ENCODE measurements around the gene CLK2. TPM values are rescaled to one million over a fixed set of nuclear protein-coding genes. Genes with fewer than 3 reads are reported as not detected.

CLK2 gene
- total RNA-seq (2021; ENCODE audit: unreplicated experiment) = 72.6 TPM
- 59.5 and 63.3 TPM in 2 replicates for polyA plus RNA-seq (2012)
- percentile 91 among the genes with signal in this experiment for Bru-seq, nascent RNA
- percentile 92 among the genes with signal in this experiment for BruChase-seq, experiment 1, labeled RNA remaining after a 6-hour chase
- BruChase-seq, experiment 2, labeled RNA remaining after a 2-hour chase = percentile 94 among the genes with signal in this experiment
- long read RNA-seq, transcript CLK2-201 (13 exons, 2,120 nt) = minor isoform, 9 of 128 reads
- long read RNA-seq, transcript CLK2-203 (13 exons, 2,166 nt) = major isoform, 35 of 128 reads
- long read RNA-seq, transcript CLK2-205 (12 exons, 1,885 nt) = minor isoform, 5 of 128 reads
- long read RNA-seq, transcript CLK2-202 (13 exons, 1,934 nt) = minor isoform, 15 of 128 reads
- long read RNA-seq, partial matches to known transcripts = 29 of 128 reads
- long read RNA-seq, other reads (novel, unspliced or antisense) = 35 of 128 reads

DNA sequence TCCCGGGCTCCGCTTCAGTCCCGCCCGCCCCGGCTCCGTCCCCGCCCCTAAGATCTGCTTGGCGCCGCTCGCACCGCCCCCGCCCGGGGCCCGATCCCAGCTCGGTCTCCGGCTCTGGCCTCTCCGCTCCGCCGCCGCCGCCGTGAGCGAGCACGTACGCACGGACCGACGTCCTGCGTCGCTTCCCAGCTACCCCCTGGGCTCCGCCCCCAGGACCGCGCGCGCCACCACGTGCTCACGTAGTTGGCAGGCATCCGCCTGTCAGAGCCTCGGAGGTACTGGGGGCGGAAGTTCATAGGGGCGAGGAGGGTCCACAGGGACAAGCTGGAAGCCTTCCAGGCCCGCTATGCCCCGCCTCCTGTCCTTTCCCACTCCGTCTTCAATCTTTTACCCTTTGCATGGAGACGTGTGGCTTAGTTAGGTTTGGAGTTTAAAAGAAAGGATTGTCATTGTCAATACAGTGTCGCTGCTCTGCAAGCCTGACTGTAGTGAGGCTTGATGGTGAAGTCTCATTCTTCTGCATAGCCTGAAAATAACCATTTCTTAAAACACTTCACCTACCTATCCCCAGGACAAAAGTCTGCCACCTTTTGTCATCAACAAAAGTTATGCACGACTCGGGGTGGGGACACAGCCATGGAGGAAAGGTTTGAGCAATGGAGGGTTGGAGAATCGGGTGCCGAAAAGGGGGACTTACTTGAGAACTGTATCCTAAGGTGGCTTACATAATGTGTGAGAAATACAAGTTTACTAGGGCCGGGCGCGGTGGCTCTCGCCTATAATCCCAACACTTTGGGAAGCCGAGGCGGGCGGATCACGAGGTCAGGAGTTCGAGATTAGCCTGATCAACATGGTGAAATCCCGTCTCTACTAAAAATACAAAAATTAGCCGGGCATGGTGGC is at the start of gene CLK2:
Gene CLK2, minus strand, starts transcription at position 162 of the 903 bp plus-strand sequence. CDS start 2,527 bp downstream, outside the sequence.
- ChIA-PET RAD21 (ENCODE audit: low non-redundant PET in 1 of 2, low total read pairs in 2 of 2, uncharacterized antibody in 2 of 2, unreplicated experiment in 2 of 2) (interaction anchor here (0.5 to 1.2 kb wide), 4 partner anchors 47 to 289 kb away, joined by 3 to 7 read pairs (median 4); partner anchors contain the start of genes ASH1L (in 1 of the 2) and ZBTB7B (in 1 of the 2)), POLR2A (interaction anchor here (0.6 to 2.4 kb wide), 11 partner anchors 12 to 547 kb away, joined by 3 to 19 read pairs (median 4); partner anchors contain the start of genes ENTREP3 and SCAMP3), CTCF (interaction anchor here (0.6 to 1.2 kb wide), 5 partner anchors 21 to 101 kb away, joined by 3 to 9 read pairs (median 3); partner anchors contain the start of genes FDPS, KRTCAP2, MTX1 and THBS3)
- H3K9ac ChIP-seq (ENCODE audit: low read length) = peak within 1 kb of the TSS; percentile 78
- peak within 1 kb of the TSS; percentile 0 for H2AFZ ChIP-seq (ENCODE audit: low read depth, low read length, poor library complexity, severe bottlenecking)
- H3K4me2 ChIP-seq (ENCODE audit: low read length) = peak within 1 kb of the TSS; percentile 97
- H3K27me3 ChIP-seq (ENCODE audit: insufficient read depth, low read length) = no peaks in the 10 kb centered on the region
- H3K36me3 ChIP-seq (ENCODE audit: control insufficient read depth in 1 of 2, insufficient read depth in 2 of 2, low read length in 2 of 2) = peaks cover 17 to 23% of the 10 kb centered on the region in 2 experiments
- intact Hi-C loops (cut with micrococcal nuclease) = no loop called here
- TF ChIP-seq, protein P1, sequence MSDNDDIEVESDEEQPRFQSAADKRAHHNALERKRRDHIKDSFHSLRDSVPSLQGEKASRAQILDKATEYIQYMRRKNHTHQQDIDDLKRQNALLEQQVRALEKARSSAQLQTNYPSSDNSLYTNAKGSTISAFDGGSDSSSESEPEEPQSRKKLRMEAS (IDR thresholded peaks at IDR 0.05) = peak; percentile 100
- TF ChIP-seq CBX3 (IDR thresholded peaks at IDR 0.05; ENCODE audit: low read depth) (peak; percentile 64; the same call in 1 of the 2 replicates), ELF1 (IDR thresholded peaks at IDR 0.05; ENCODE audit: borderline replicate concordance, low read depth) (no peak; the same call in 1 of the 2 replicates), ZBTB33 (IDR thresholded peaks at IDR 0.05; ENCODE audit: extremely low read depth, insufficient replicate concordance, low read length) (no peak), SIN3A (IDR thresholded peaks at IDR 0.05; ENCODE audit: low read depth) (peak; percentile 96), POLR2AphosphoS5 (IDR thresholded peaks at IDR 0.05; ENCODE audit: low read depth, low read length) (peak; percentile 88), SRF (IDR thresholded peaks at IDR 0.05; ENCODE audit: low read depth) (no peak), EZH2phosphoT487 (IDR thresholded peaks at IDR 0.05; ENCODE audit: borderline replicate concordance) (no peak), ZFX (IDR thresholded peaks at IDR 0.05) (peak; percentile 51; the same call in 1 of the 2 replicates), TCF7L2 (IDR thresholded peaks at IDR 0.05; ENCODE audit: borderline replicate concordance, extremely low read depth, insufficient read depth, insufficient read length) (peak; percentile 48), POLR2A (IDR thresholded peaks at IDR 0.05; ENCODE audit: borderline replicate concordance, extremely low read depth, insufficient read depth, insufficient read length) (peak; percentile 51), EGR1 (IDR thresholded peaks at IDR 0.05; ENCODE audit: low read depth) (peak; percentile 88), SP1 (IDR thresholded peaks at IDR 0.05; ENCODE audit: low read depth) (peak; percentile 84), YY1 (IDR thresholded peaks at IDR 0.05; ENCODE audit: extremely low read depth, insufficient replicate concordance, low read depth, low read length) (no peak), EZH2 (IDR thresholded peaks at IDR 0.05) (no peak), JUND (IDR thresholded peaks at IDR 0.05) (no peak)
- peak within 1 kb of the TSS; percentile 82 to 85 for H3K4me3 ChIP-seq (replicated peaks in 1 of 2; ENCODE audit: low read depth in 1 of 2, low read length in 2 of 2)
- peak within 1 kb of the TSS; percentile 96 for H3K27ac ChIP-seq (ENCODE audit: low read depth, low read length)
- no peaks in the 10 kb centered on the region for H4K20me1 ChIP-seq (ENCODE audit: insufficient read depth)
- no peaks in the 10 kb centered on the region for H3K9me2 ChIP-seq (ENCODE audit: insufficient read depth)
- BruUV-seq (replicated peaks) = no TSS peak
- peaks cover 46% of the 10 kb centered on the region for H3K79me2 ChIP-seq (ENCODE audit: insufficient read depth, low read length)
- H3K9me3 ChIP-seq (ENCODE audit: control insufficient read depth in 1 of 2, insufficient read depth in 1 of 2, low read depth in 1 of 2, low read length in 2 of 2) = no peaks in the 10 kb centered on the region
- H3K4me1 ChIP-seq (ENCODE audit: control insufficient read depth in 1 of 2, insufficient read depth in 2 of 2, low read length in 2 of 2) = peaks cover 13 to 34% of the 10 kb centered on the region in 2 experiments
- peak; percentile 90 for DNase-seq (ENCODE audit: low read depth, low spot score)
- peak; percentile 82 for ATAC-seq
